Natural killer cell treated with Interleukin-12 subunit alpha and Interleukin-12 subunit beta and Interleukin-15 and Interleukin-18, amount 100 ng/mL, for 72 hours (primary cell): ENCODE data around the gene KLK15. TPM values are rescaled to one million over a fixed set of nuclear protein-coding genes. Genes with fewer than 3 reads are reported as not detected.

Experiments used
- ATAC-seq, 2 donors: fragments of 150-1000 bp; cut with Tn5 transposase in 1 of 2; sonication (Bioruptor Pico), chemical (Tn5 transposase) in 1 of 2; 2 replicates each; pipeline ENCODE4 v1.10.0; 2021
- DNase-seq: peaks from one replicate; pipeline ENCODE4 v3.0.0; 2022; ENCODE audit warnings: low spot score
- H3K27ac Mint-ChIP-seq, 2 donors: 1 replicate in 1 of 2; 2 replicates in 1 of 2; pipeline ENCODE4 v1.8.0; 2022; ENCODE audit warnings: mixed read lengths in 2 of 2, mild to moderate bottlenecking in 1 of 2, moderate library complexity in 1 of 2
- H3K27me3 Mint-ChIP-seq, 2 donors: 1 replicate in 1 of 2; 2 replicates in 1 of 2; pipeline ENCODE4 v1.8.0; 2022; ENCODE audit warnings: mixed read lengths in 2 of 2
- H3K36me3 Mint-ChIP-seq: one replicate; pipeline ENCODE4 v1.8.0; 2022; ENCODE audit warnings: mixed read lengths
- H3K4me1 Mint-ChIP-seq, 2 donors: 1 replicate in 1 of 2; 2 replicates in 1 of 2; pipeline ENCODE4 v1.8.0; 2022; ENCODE audit warnings: low read depth in 2 of 2, mixed read lengths in 2 of 2, mild to moderate bottlenecking in 1 of 2
- H3K4me3 Mint-ChIP-seq: one replicate; pipeline ENCODE4 v1.8.0; 2022; ENCODE audit warnings: mixed read lengths
- H3K9me3 Mint-ChIP-seq: 2 replicates; pipeline ENCODE4 v1.8.0; 2022; ENCODE audit warnings: mixed read lengths
- total RNA-seq, 2 donors: library from RNA; stranded (reverse); gene quantifications; one replicate each; pipeline ENCODE4 v1.2.3, GENCODE V29; 2022

The KLK15 gene, protein sequence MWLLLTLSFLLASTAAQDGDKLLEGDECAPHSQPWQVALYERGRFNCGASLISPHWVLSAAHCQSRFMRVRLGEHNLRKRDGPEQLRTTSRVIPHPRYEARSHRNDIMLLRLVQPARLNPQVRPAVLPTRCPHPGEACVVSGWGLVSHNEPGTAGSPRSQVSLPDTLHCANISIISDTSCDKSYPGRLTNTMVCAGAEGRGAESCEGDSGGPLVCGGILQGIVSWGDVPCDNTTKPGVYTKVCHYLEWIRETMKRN
- total RNA-seq: not detected

DNA sequence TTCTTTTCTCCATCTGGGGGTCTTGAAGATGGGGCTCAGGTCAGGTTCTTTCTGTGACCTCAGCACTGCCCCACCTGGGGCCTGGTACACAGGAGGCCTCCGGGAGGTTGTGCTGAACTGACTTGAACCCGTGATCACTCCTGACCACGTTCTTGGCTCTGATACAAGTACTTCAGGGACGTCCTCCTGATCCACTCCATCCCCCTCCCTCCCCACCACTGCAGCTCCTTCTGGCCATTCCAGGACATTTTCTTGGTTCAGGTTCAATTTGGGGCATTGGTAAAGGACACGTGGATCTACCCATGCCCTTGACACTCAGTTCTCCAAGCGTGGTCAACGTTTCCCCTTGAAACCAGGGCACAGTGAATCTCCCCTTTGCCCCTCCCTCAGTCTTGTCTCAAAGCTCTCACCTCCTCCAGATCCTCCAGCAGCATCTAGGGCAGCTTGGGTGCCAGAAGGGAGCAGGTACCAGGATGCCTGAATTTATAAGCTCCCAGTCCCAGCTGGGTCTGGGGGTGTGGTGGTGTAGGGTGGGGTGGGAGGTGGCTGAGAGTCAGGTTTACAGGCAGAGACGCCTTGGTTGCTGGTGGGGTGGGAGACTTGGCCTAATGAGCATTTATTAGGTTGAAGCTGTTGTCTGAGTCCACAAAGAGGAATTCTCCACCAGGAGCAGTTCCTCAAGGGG lies at the start of gene KLK15:
KLK15 (minus strand) TSS at position 458 of the 685 bp plus-strand sequence. CDS start 2,082 bp downstream, outside the sequence.
- DNase-seq (no peak), ATAC-seq (no peak)
- Mint-ChIP-seq H3K36me3 (no peaks in the 10 kb centered on the region), H3K4me1 (peaks cover 0 to 16% of the 10 kb centered on the region in 2 donors), H3K9me3 (no peaks in the 10 kb centered on the region), H3K27me3 (peaks cover 16 to 32% of the 10 kb centered on the region in 2 donors), H3K27ac (no peak within 1 kb of the TSS), H3K4me3 (no peak within 1 kb of the TSS)

DNA sequence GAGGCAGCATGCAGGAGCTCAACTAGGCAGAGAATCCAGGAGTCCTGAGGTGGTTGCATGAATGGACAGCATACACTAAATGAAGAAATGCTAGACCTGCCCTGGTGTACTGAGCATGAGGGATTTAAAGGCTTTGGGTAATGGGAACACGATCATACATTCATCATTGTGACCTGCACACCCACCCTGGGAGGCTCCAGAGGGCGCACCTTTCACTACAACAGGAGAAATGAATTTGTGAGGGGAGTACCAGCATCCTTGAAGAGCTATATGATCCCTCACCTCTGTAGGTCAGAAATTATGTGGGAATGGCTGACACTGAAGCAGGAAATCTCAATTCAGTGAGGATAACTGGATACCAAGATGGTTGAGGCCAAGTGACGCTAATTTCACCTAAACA lies 48.8 kb upstream of the KLK15 start:
- Mint-ChIP-seq H3K9me3 (no peaks in the 10 kb centered on the region), H3K4me1 (no peaks in the 10 kb centered on the region), H3K36me3 (no peaks in the 10 kb centered on the region), H3K27me3 (peaks cover 31 to 72% of the 10 kb centered on the region in 2 donors), H3K27ac (no peak overlapping the region), H3K4me3 (no peak overlapping the region)
- no peak for DNase-seq
- ATAC-seq: no peak

DNA sequence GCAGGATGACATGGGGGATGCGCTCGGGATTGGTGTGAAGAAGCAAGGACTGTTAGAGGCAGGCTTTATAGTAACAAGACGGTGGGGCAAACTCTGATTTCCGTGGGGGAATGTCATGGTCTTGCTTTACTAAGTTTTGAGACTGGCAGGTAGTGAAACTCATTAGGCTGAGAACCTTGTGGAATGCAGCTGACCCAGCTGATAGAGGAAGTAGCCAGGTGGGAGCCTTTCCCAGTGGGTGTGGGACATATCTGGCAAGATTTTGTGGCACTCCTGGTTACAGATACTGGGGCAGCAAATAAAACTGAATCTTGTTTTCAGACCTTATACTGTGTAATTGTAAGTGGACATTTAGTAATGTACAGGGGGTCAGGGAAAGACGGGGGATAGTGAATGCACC lies 46.9 kb upstream of the KLK15 start:
- DNase-seq (no peak), ATAC-seq (no peak)
- H3K27ac Mint-ChIP-seq: no peak overlapping the region
- H3K36me3 Mint-ChIP-seq: no peaks in the 10 kb centered on the region
- no peaks in the 10 kb centered on the region for H3K4me1 Mint-ChIP-seq
- peaks cover 21 to 53% of the 10 kb centered on the region in 2 donors for H3K27me3 Mint-ChIP-seq
- H3K9me3 Mint-ChIP-seq: no peaks in the 10 kb centered on the region
- no peak overlapping the region for H3K4me3 Mint-ChIP-seq

DNA sequence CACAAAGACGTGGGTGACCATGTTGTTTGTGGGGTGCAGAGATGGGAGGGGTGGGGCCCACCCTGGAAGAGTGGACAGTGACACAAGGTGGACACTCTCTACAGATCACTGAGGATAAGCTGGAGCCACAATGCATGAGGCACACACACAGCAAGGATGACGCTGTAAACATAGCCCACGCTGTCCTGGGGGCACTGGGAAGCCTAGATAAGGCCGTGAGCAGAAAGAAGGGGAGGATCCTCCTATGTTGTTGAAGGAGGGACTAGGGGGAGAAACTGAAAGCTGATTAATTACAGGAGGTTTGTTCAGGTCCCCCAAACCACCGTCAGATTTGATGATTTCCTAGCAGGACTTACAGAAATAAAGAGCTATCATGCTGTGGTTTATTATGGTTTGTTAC lies 45.5 kb upstream of the KLK15 start:
- ATAC-seq (no peak), DNase-seq (no peak)
- Mint-ChIP-seq H3K4me3 (no peak overlapping the region), H3K9me3 (no peaks in the 10 kb centered on the region), H3K36me3 (no peaks in the 10 kb centered on the region), H3K27ac (no peak overlapping the region), H3K27me3 (peaks cover 18 to 46% of the 10 kb centered on the region in 2 donors), H3K4me1 (no peaks in the 10 kb centered on the region)

DNA sequence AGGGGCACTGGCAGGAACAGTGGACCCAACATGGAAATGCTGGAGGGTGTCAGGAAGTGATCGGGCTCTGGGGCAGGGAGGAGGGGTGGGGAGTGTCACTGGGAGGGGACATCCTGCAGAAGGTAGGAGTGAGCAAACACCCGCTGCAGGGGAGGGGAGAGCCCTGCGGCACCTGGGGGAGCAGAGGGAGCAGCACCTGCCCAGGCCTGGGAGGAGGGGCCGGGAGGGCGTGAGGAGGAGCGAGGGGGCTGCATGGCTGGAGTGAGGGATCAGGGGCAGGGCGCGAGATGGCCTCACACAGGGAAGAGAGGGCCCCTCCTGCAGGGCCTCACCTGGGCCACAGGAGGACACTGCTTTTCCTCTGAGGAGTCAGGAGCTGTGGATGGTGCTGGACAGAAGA lies 44.0 kb upstream of the KLK15 start:
- DNase-seq (no peak), ATAC-seq (no peak)
- no peak overlapping the region for H3K4me3 Mint-ChIP-seq
- no peaks in the 10 kb centered on the region for H3K9me3 Mint-ChIP-seq
- H3K27ac Mint-ChIP-seq: no peak overlapping the region
- H3K27me3 Mint-ChIP-seq: peaks cover 14 to 39% of the 10 kb centered on the region in 2 donors
- H3K36me3 Mint-ChIP-seq: no peaks in the 10 kb centered on the region
- H3K4me1 Mint-ChIP-seq: no peaks in the 10 kb centered on the region

DNA sequence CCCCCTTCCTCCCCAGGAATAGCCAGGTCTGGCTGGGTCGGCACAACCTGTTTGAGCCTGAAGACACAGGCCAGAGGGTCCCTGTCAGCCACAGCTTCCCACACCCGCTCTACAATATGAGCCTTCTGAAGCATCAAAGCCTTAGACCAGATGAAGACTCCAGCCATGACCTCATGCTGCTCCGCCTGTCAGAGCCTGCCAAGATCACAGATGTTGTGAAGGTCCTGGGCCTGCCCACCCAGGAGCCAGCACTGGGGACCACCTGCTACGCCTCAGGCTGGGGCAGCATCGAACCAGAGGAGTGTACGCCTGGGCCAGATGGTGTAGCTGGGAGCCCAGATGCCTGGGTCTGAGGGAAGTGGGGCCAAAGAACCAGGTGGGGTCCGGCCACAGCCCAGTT lies 43.1 kb upstream of the KLK15 start:
- Mint-ChIP-seq H3K27me3 (peaks cover 10 to 37% of the 10 kb centered on the region in 2 donors), H3K27ac (no peak overlapping the region), H3K4me3 (no peak overlapping the region), H3K9me3 (no peaks in the 10 kb centered on the region), H3K36me3 (no peaks in the 10 kb centered on the region), H3K4me1 (peaks cover 0 to under 1% of the 10 kb centered on the region in 2 donors)
- ATAC-seq (no peak), DNase-seq (no peak)

DNA sequence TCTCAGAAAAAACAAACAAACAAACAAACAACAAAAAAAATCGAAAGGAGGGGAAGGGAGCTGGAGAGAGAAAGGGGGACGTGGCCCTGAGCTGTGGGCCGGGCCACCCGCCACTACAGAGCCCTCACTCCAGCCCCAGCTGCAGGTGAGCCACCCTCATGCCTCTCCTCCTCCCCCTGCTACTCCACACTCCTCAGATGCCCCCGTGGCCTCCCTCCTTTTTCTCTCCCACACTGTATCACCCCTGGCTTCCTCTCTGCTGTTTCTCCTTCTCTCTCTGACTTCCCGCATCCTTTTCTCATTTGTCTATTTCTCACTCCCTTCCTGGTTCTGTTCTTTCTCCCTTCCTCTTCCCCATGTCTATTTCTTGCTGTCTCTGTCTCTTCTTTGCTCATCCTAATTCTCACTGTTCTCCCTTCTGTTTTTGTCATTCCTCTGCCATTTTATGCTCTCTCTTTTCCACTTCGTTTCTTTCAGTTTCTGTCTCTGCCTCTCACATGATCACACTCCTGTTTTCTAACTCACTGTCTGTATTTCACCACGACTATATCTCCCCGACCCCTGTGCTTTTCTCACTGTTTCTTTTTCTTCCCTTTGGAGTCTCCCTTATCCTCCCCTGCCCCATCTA lies 42.5 kb upstream of the KLK15 start:
- DNase-seq (no peak), ATAC-seq (no peak)
- Mint-ChIP-seq H3K27ac (no peak overlapping the region), H3K4me1 (peaks cover 0 to 6% of the 10 kb centered on the region in 2 donors), H3K4me3 (no peak overlapping the region), H3K9me3 (no peaks in the 10 kb centered on the region), H3K36me3 (no peaks in the 10 kb centered on the region), H3K27me3 (peaks cover 16 to 37% of the 10 kb centered on the region in 2 donors)

DNA sequence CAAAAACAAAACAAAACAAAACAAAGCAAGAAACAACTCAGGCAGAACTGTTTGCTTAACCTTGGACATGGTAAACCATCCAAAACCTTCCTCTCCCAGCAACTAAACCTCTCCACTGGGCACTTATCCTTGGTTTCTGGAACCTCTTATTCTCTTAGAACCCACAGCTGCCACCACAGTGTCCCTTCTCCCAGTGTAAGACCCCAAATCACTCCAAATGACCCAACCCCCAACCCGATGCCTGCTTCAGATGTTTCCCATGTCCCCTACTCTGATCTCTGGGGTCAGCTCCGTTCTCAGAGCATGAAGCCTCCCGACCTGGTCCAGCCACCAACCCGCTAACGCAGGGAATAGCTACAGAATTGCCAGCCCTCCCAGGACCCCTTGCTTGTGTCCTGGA lies 40.8 kb upstream of the KLK15 start:
- H3K4me1 Mint-ChIP-seq: peaks cover 0 to 6% of the 10 kb centered on the region in 2 donors
- peaks cover 10 to 28% of the 10 kb centered on the region in 2 donors for H3K27me3 Mint-ChIP-seq
- no peaks in the 10 kb centered on the region for H3K36me3 Mint-ChIP-seq
- no peaks in the 10 kb centered on the region for H3K9me3 Mint-ChIP-seq
- H3K27ac Mint-ChIP-seq: no peak overlapping the region
- DNase-seq (no peak), ATAC-seq (no peak)
- no peak overlapping the region for H3K4me3 Mint-ChIP-seq

DNA sequence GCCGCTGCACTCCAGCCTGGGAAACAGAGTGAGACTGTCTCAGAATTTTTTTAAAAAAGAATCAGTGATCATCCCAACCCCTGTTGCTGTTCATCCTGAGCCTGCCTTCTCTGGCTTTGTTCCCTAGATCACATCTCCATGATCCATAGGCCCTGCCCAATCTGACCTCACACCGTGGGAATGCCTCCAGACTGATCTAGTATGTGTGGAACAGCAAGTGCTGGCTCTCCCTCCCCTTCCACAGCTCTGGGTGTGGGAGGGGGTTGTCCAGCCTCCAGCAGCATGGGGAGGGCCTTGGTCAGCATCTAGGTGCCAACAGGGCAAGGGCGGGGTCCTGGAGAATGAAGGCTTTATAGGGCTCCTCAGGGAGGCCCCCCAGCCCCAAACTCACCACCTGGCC lies 39.7 kb upstream of the KLK15 start, which contains the start of gene KLK2:
KLK2 (plus strand) TSS at position 384 of the 400 bp plus-strand sequence. CDS start 35 bp downstream, outside the sequence.
- ATAC-seq (no peak), DNase-seq (no peak)
- no peaks in the 10 kb centered on the region for H3K9me3 Mint-ChIP-seq
- no peak within 1 kb of the TSS for H3K4me3 Mint-ChIP-seq
- peaks cover 10 to 20% of the 10 kb centered on the region in 2 donors for H3K27me3 Mint-ChIP-seq
- no peaks in the 10 kb centered on the region for H3K36me3 Mint-ChIP-seq
- H3K4me1 Mint-ChIP-seq: peaks cover 0 to 6% of the 10 kb centered on the region in 2 donors
- H3K27ac Mint-ChIP-seq: no peak within 1 kb of the TSS

DNA sequence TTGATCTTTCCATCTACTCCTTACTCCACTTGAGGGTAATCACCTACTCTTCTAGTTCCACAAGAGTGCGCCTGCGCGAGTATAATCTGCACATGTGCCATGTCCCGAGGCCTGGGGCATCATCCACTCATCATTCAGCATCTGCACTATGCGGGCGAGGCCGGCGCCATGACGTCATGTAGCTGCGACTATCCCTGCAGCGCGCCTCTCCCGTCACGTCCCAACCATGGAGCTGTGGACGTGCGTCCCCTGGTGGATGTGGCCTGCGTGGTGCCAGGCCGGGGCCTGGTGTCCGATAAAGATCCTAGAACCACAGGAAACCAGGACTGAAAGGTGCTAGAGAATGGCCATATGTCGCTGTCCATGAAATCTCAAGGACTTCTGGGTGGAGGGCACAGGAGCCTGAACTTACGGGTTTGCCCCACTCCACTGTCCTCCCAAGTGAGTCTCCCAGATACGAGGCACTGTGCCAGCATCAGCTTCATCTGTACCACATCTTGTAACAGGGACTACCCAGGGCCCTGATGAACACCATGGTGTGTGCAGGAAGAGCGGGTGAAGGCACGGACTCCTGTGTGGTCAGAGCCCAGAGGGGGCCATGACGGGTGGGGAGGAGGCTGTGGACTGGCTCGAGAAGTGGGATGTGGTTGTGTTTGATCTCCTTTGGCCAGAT lies 37.2 kb upstream of the KLK15 start:
- Mint-ChIP-seq H3K27ac (no peak overlapping the region), H3K4me3 (no peak overlapping the region), H3K27me3 (peaks cover 20 to 31% of the 10 kb centered on the region in 2 donors), H3K4me1 (peaks cover 0 to 6% of the 10 kb centered on the region in 2 donors), H3K9me3 (no peaks in the 10 kb centered on the region), H3K36me3 (no peaks in the 10 kb centered on the region)
- no peak for DNase-seq
- peak in 1 of 2 donors; percentile 50 for ATAC-seq

DNA sequence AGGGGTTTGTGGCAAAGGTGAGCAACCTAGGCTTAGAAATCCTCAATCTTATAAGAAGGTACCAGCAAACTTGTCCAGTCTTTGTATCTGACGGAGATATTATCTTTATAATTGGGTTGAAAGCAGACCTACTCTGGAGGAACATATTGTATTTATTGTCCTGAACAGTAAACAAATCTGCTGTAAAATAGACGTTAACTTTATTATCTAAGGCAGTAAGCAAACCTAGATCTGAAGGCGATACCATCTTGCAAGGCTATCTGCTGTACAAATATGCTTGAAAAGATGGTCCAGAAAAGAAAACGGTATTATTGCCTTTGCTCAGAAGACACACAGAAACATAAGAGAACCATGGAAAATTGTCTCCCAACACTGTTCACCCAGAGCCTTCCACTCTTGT lies 36.1 kb upstream of the KLK15 start:
- Mint-ChIP-seq H3K4me1 (peaks cover 0 to 6% of the 10 kb centered on the region in 2 donors), H3K36me3 (no peaks in the 10 kb centered on the region), H3K9me3 (no peaks in the 10 kb centered on the region), H3K4me3 (no peak overlapping the region), H3K27ac (no peak overlapping the region), H3K27me3 (peaks cover 20 to 39% of the 10 kb centered on the region in 2 donors)
- no peak for ATAC-seq
- DNase-seq: no peak

DNA sequence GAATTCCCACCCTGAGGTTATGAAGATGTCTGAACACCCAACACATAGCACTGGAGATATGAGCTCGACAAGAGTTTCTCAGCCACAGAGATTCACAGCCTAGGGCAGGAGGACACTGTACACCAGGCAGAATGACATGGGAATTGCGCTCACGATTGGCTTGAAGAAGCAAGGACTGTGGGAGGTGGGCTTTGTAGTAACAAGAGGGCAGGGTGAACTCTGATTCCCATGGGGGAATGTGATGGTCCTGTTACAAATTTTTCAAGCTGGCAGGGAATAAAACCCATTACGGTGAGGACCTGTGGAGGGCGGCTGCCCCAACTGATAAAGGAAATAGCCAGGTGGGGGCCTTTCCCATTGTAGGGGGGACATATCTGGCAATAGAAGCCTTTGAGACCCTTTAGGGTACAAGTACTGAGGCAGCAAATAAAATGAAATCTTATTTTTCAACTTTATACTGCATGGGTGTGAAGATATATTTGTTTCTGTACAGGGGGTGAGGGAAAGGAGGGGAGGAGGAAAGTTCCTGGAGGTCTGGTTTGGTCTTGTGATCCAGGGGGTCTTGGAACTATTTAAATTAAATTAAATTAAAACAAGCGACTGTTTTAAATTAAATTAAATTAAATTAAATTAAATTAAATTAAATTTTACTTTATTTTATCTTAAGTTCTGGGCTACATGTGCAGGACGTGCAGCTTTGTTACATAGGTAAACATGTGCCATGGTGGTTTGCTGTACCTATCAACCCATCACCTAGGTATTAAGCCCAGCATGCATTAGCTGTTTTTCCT lies 28.3 kb upstream of the KLK15 start:
- no peak overlapping the region for H3K4me3 Mint-ChIP-seq
- no peak overlapping the region for H3K27ac Mint-ChIP-seq
- DNase-seq (no peak), ATAC-seq (no peak)
- H3K4me1 Mint-ChIP-seq: no peaks in the 10 kb centered on the region
- H3K9me3 Mint-ChIP-seq: no peaks in the 10 kb centered on the region
- peaks cover 31 to 65% of the 10 kb centered on the region in 2 donors for H3K27me3 Mint-ChIP-seq
- H3K36me3 Mint-ChIP-seq: no peaks in the 10 kb centered on the region

DNA sequence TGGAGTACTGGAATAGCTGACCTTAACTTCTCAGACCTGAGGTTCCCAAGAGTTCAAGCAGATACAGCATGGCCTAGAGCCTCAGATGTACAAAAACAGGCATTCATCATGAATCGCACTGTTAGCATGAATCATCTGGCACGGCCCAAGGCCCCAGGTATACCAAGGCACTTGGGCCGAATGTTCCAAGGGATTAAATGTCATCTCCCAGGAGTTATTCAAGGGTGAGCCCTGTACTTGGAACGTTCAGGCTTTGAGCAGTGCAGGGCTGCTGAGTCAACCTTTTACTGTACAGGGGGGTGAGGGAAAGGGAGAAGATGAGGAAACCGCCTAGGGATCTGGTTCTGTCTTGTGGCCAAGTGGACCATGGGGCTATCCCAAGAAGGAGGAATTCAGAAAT lies 27.6 kb upstream of the KLK15 start:
- Mint-ChIP-seq H3K4me1 (no peaks in the 10 kb centered on the region), H3K9me3 (no peaks in the 10 kb centered on the region), H3K4me3 (no peak overlapping the region), H3K27ac (no peak overlapping the region), H3K27me3 (peaks cover 32 to 65% of the 10 kb centered on the region in 2 donors), H3K36me3 (no peaks in the 10 kb centered on the region)
- no peak for ATAC-seq
- no peak for DNase-seq
